ENCODE measurements around the gene MPRIP.
A peak's percentile ranks its signal among the peaks of the same experiment; 100 is the strongest.

Gene MPRIP

DNA sequence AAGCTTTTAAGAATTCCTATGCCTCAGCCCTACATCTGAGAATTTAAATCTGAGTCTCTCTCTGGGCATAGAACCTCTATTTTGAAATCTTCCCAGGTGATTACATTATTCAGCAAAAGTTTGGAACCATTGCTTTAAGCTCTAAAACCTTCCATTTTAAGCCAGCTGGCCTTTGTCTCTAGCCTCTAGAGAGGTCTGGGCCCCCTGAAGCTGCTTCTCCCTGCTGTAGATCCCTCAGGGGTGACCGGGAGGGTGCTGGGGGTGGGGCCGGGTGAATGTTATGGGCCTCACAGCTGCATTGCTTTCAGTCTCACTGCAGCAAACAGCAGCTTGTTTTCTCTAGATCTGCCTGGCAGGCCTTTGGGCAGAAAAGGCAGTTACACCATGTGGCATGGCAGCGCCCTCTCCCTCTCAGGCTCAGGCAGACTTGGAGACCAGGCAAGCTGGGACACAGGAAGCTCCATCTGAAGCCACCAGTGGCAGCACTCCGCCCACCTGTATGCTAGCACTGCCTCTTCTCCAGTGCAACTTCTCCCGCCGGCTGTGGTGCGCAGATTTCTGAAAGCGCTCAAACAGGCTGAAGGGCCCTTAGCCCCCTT, 66.3 kb downstream of the MPRIP start:
- DNase-seq (ENCODE audit: low spot score) = peak; percentile 80

DNA sequence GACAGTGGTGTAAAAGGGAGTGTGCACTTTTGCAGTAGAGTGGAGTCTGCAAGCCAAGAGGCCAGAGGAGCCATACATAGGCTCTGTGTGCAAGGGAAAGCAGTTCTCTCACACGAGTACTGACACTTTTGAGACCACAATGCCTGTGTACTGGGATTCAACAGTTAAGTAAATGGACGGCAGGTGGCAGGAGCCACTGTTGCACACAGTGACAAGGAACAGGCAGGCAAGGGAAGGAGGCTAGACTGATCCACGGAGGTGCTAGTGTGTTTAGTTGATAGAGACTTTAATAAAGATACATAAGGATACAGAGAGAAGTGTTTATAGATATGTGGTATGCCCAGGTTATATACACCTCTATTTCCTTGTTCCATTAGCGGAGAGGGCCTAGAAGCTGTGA, 67.0 kb downstream of the MPRIP start:
- no peak for DNase-seq (ENCODE audit: low spot score)

DNA sequence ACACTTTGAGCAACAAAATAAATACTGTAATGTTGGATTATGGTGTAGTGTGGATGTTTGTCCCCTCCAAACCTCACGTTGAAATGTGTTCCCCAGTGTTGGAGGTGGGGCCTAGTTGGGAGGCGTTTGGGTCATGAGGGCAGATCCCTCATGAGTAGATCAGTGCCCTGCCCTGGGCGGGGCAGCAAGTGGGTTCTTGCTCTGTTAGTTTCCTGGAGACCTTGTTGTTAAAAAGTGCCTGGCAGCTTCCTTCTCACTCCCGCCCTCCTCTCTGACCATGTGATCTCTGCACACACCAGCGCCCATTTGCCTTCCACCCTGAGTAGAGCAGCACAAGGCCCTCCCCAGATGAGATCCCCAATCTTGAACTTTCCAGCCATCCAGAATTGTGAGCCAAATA, 67.7 kb downstream of the MPRIP start:
- DNase-seq (ENCODE audit: low spot score) = no peak

DNA sequence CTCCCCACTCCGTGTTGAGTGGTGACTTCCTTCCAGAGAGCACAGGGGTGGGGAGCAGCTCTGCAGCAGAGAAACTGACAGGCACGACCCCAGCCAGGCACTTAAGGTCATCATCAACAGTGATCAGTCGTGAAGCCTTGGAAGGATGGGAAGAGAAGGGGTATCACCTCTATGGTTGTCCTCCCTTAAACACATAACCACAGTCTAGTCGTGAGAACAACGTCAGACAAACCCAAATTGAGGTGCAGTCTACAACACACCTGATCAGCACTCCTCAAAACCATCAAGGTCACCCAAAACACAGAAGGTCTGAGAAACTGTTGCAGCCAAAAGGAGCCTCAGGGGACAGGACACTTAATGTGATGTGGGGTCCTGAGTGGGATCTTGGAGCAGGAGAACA, 68.3 kb downstream of the MPRIP start:
- no peak for DNase-seq (ENCODE audit: low spot score)

DNA sequence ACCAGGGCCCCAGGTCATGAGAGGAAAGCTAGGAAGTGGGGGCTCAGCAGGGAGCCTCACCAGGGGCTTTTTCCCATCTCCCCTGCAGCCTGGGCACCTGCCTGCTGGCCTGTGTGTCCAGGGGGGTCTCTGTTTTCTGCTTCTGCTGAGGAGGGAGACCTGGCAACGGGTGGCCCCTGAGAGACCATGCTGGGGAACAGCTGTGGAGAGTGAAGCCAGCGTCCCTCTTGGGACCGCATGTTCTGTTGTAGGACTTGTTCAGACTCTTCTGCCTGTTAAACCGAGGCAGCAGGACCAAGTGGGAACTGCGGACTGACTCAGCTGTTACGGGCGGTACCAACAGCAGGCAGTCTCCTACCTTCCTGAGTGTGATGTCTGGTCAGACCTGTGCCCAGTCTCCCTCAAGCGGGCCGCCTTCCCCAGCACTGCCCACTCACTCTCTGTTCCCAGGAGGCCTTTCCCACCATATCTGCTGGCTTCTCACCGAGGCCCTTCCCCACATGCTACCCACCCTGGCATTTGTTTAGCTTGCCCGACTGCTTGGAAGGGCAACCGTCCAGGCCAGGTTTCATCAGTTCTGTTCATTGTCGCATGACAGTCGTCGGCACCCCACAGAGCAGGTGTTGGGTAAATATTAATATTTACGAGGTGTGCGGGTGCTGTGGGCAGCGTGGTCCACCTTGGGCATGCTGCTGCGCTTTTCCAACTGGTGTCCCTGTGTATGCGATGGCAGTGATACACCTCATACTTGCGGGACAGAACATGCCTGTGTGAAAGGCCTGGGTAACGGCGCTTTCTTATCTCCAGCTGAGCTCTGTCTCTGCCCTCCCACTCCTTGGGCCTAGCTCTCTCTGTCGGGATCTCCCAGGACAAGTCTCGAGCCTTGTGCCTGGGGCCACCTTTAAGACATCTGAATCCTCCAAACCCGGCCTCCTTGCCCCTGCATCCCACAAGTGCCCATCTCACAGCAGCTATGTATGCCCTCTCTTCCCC, 69.4 kb downstream of the MPRIP start:
- no peak for DNase-seq (ENCODE audit: low spot score)

DNA sequence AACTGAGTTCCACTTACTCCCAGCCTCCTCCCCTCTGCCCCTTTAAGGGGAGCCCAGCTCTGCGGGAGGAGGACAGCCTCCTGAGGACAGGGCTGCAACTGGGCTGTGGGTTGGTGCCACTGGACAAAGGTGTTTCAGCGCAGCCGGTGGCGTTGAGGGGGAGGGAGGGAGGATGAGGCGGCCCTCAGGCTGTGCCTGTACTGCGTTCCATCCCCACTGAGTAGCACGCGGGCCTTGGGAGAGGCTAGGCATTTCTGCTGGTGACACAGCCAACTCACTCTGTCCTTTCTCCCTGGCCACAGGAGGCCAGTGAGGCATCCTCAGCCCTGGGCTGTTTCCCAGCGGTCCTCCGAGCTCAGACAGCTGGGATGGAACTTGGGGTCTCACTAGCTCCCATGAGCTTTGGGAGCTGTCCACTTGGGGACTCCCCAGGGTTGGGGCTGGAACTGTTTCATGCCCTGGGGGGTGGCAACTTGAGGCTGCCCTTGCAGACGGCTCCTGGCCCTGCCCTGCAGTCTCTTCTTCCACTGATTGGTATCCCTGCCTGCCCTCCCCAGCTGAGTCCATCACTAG, 70.5 kb downstream of the MPRIP start:
- DNase-seq (ENCODE audit: low spot score) = no peak

DNA sequence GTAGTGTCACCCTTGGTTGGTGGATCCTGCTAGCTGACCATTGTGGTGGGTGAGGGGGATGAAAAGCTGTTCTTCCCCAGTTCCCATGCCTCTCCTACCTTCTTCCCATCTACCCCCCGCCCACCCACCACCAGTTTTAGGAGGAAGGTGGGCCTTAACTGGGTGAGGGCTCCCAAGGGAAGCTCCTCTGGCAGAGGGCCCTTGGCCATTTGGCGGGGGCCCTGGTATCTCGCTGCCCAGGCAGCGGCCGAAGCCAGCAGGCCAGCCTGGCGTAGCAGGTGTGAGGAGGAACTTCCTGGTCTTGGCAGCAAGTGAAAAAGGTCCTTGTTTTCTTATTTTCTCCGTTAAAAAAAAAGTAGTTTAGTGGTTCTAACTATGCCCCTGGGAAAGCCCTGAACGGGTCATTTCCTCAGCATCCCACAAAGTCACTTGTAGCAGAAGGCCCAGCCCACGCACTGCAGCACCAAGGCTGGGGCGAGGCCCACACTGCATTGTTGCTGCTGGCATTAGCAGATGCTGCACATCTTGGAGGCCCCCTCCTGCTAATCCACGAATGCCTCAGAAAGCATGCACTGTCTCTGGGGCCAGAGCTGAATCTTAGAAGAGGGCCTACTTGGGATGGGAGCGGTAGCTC, 72.5 kb downstream of the MPRIP start:
- no peak for DNase-seq (ENCODE audit: low spot score)

DNA sequence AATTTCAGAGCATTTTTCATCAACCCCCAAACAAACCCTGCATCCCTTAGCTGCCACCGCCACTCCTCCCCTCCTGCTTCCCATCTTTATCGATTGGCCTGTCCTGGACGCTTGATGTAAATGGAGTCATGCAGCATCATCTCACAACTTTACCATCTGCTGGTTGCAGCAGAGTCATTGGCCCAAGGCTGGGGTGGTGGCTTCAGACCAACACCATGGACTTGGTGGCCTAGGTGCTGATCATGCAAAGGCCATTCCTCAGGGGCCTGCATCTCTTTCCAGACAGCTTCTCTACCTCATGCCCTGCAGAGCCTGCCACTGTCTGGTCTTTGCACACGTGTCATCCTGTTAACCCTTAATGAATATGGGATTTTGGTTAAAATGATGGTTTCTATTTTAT, 73.4 kb downstream of the MPRIP start:
- DNase-seq (ENCODE audit: low spot score) = no peak

DNA sequence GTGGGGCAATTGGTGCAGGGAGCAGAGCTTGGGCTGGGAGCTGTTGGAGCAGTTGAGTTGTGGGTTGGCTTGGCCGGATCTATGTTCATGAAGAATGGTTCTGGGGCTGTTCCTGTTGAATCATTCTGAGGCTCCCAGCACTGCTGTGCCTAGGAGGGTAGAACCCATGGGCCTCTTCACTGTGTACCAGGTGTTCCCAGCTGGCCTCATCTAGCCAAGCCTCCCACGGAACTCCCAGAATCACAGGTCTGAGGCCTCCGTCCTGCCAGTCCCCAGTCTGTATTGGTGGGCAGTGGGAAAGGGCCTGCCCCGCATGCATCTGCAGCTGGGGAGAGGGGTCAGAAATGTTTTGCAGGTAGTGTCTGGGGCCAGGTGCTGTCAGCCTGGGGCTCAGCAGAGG, 74.1 kb downstream of the MPRIP start:
- no peak for DNase-seq (ENCODE audit: low spot score)

DNA sequence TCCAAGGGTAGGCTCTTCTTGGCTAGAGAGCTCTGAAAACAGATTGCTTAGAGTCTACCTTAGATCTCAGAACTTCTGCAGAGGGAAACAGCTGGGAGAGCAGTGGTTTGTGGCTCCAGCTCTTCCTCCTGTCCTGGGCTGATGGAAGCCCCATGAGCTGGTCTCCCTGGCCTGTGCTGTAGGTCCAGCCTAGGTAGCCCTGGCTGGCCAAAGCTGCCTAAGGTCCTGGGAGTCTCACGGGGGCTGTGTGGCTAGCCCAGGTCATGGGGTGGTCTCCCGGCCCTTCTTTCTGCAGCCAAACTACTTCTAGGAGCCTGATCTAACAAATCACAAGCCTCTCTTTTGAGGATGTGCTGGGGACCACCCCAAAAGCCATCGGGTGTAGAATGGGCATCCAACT, 75.7 kb downstream of the MPRIP start:
- DNase-seq (ENCODE audit: low spot score) = no peak

DNA sequence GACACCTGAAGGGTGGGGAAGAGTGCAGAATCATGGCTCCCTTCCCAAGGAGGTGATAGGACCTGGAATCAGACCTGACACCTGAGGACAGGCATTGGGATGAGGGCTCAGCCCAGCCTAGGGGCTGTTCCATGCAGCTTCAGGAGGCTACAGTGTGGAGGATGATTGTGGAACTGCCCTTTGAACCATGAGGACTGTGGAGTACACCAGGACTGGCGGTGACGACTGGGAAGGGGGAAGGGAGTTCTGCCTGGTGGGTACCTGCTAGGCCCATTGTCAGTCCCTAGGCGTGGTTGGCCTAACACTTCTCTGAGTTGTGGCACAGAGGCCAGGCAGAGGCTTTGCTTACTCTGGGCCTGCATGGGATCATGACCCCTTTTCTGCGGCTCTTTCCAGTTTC, 76.1 kb downstream of the MPRIP start:
- DNase-seq (ENCODE audit: low spot score) = no peak

DNA sequence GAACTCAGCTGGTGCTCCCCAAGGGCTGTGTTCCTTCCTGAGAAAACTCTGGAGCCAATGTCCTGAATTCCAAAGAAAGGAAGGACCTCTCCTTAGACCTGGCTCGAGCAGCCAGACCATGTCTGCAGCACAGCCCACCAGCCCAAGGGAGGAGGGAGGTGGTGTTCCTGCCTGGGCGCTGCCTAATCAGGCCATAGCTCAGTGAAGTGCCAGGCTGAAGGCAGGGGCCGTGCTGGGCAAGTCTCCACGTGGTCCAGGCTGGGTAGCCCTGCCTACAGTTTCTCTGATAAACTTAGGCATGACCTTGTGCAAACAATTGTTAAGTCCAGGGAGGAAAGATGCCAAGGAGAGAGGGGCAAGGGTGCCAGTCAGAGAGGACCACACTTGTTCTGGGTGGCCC, 76.8 kb downstream of the MPRIP start:
- no peak for DNase-seq (ENCODE audit: low spot score)

DNA sequence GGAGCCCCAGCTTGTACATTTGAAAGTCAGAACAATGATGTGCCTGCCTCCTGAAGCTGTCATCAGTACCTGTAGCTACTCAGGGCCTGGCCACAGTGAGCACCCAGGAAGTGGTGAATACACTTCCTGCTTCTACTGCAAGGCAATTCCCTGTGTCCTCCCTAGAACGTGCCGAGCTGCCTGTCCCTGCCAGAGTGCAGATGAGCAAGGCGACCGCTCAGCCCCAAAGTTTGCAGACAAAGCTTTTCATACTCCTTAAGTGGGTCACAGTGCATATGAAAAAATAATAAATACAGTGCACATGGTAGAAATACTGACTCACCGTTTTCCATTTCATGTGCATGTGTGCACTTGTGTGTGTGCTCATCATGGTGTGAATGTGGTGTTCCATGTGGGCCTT, 77.3 kb downstream of the MPRIP start:
- no peak for DNase-seq (ENCODE audit: low spot score)

DNA sequence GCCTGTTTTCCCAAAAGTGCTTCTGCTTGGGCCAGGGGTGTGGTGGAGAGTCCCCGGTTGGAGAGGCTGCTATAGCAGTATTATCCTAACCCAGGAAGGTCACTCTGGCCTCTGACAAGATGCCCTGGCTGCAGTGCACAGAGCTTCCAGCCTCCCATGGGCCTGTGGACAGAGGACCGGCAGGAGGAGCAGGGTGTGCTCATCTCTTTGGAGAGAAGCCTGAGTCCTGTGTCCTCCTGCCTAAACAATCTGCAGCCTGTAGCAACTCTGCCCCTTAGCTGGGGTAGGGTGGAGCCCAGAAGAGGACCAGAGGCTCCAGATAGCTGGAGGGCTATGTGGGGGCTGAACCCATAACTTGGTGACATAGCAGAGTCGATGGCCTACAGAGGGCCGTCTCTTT, 78.0 kb downstream of the MPRIP start:
- no peak for DNase-seq (ENCODE audit: low spot score)

DNA sequence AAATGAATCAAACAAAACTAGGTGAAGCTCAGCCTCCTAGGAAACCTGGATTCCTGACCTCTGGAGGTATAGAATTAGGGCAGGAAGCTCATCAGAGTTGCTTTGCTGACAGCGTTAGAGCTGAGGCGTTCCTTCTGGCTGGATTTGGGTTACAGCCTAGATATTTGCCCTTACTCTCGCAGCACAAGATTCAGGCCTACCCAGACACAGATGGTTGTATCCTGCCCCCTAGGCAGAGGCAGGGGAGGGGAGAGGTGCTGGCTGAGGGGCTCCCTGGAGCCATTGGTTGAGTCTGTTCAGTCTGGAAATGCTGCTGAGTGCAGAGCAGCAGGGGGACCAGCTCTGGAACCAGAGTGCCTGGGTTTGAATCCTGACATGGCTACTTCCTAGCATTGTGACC, 78.4 kb downstream of the MPRIP start:
- DNase-seq (ENCODE audit: low spot score) = no peak

DNA sequence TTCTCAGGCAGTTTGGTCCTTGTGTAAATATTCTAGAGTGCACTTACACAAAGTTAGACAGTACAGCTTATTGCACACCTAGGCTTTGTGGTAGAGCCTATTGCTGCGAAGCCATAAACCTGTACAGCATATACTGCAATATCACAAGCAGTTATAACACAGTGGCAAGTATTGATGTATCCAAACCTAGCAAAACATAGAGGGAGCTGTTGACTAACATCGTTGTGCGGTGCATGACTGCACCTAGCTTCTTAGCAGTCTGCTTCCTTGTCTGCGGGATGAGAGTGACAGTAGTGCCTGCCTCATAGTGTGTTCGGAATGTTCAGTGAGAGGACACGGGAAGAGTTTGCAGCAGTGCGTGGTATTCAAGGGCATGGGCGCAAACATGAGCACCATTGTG, 78.9 kb downstream of the MPRIP start:
- DNase-seq (ENCODE audit: low spot score) = no peak

DNA sequence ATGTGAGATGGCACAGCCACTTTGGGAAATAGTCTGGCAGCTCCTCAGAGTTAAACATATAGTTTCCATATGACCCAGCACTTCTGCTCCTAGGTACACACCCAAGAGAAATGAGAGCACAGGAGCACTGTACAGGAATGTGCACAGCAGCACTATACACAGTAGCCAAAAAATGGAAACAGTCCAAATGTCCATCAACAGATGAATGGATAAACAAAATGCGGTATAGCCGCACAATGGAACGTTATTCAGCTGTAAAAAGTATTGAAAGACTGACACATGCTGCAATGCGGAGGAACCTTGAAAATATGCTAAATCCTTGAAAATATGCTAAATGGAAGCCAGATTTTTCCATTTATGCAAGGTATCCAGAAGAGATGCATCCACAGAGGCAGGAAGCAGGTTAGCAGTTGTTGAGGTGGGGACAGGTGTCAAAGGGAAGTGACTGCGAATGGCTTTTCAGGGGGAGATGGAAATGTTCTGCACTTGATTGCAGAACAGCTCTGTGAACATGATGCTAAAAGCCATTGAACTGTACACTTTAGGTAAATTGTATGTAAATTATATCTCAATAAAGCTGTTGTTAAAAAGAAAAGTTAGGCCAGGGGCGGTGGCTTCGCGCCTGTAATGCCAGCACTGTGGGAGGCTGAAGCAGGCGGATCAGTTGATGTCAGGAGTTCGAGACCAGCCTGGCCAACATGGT, 80.7 kb downstream of the MPRIP start:
- no peak for DNase-seq (ENCODE audit: low spot score)

DNA sequence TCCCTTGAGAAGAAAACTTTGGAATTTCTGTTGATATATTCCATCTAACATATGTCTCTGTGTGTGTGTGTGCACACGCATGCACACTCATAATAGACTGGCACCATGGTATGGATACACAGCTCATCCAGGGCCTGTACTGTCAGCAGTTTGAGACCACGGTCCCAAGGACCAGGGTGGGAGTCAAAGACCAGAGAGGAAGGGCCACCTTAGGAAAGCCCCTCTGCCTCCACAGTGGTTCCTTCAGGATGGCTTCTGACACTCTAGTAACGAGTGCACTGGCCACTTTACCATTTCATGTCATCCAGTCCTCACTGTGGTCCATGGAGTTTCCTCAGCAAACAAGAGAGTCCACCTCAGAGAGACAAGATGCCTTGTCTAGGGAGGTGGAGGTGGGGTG, 82.1 kb downstream of the MPRIP start:
- no peak for DNase-seq (ENCODE audit: low spot score)

DNA sequence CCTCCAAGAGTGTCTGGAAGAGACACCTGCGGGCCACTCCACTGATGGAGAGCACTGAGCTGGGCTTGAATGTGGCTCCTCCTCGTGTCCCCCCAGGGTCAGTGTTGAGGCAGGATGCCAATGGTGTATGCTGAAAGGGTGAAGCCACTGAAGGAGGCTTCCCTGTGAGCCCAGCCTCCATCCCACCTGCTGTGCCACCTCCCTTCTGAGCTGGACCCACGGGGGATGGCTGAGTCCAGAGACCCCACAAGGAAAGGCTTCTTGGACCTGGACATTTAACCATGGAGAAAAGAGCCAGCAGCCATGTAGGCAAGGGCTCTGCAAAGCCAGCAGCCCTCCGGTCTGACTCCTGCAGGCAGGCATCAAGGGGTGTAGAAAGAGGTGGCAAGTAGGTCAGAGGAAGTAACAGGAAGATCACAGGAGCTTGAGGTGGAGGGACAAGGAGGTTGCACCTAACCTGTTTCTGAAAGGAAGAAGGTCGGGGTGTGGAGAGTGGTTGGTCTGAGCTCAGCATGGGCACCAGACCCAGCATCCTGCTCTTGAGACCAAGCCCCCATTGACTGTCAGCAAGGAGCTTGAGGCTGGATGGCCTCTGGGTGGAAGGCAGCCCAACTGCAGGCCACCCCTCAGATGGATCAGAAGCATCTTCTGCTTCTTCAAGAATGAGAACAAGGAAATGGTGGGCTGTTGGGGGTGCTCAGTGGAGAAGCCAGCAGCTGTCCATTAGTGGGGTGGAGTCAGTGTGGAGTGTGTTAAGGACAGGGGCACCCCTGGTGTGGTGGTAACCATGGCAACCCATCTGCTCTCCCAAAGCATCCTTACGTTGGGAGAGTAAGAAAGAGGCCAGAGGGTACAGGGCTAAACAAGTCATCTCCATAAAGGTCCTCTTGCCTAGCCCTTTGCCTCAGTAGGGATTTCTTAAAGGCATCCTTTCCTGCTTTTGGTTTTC, 83.2 kb downstream of the MPRIP start:
- DNase-seq (ENCODE audit: low spot score) = no peak

DNA sequence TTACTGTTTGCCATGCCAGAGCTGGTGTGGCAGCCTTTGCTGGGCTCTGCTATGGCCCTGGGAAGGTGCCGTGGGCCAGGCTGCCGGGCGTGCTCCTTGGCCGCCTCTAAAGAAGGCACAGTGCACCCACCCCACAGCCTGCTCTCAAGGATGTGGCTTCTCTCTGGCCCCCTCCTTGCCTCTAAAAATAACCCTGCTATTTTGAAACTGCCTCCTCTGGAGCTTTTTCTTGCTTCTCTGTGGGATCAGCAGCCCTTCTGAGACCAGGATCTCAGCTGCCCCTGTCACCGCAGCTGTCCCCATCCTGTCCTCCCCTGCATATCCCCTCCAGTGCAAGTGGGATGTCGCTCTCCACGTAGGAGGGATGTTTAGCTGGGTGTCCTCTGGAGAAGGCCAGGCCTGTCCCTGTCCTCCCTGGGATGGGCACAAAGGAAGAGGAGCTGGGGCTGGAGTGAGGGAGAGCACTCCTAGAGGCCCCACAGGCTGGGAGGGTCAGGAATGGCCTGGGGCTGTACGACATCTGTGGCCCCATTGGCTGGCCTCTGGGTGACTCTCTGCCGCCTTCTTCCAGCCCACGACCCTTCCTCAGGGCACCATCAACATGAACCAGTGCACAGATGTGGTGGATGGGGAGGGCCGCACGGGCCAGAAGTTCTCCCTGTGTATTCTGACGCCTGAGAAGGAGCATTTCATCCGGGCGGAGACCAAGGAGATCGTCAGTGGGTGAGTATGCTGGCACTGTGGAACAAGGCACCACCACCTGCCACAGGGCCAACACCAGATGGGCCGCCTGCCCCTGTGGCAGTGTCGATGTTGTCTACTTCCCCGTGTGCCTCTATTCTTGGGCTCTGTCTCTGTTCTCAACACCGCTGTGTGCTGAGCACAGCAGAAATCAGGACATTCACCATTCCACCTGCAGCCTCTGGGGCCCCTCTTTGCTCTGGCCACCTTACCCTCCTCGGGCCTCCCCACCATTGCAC, 84.2 kb downstream of the MPRIP start:
- DNase-seq (ENCODE audit: low spot score) = peak; percentile 57
